IMR-90 (cell line): ENCODE measurements around the gene KIF21A. TPM values are rescaled to one million over a fixed set of nuclear protein-coding genes. Genes with fewer than 3 reads are reported as not detected.
"Not testable (repeated sequence)": the region's sequence is repeated elsewhere in the genome, so short reads cannot be mapped to it uniquely, and the experiment has no call there.

ENCODE experiments used
- ATAC-seq: fragments of 200-7000 bp; cut with Tn5 transposase; 2 replicates; pipeline ENCODE4 v1.9.1; 2020; ENCODE audit warnings: low read depth, mild to moderate bottlenecking, moderate library complexity
- BruUV-seq: library from RNA; stranded (reverse); fragments of 400-500 nt; replicated peaks from 2 replicates; lab custom pipeline; 2021; lab: Mats Ljungman, UMichigan
- CTCF ChIA-PET: fragments of 300-600 bp; formaldehyde crosslinking; extraction: SDS; loops from one replicate; lab custom pipeline; 2021; ENCODE audit warnings: antibody characterized with exemption; lab: Yijun Ruan, JAX
- POLR2A ChIA-PET: fragments of 300-600 bp; sonication (Branson Sonifier 250); formaldehyde crosslinking; loops from one replicate; lab custom pipeline; 2022; ENCODE audit warnings: antibody characterized with exemption; ENCODE audit not compliant: unreplicated experiment; lab: Charles Lee
- DNase-seq: peaks from one replicate; pipeline ENCODE4 v3.0.0; 2013
- H2AFZ ChIP-seq: replicated peaks from 2 replicates; pipeline ENCODE3; 2013; ENCODE audit warnings: low read length, mild to moderate bottlenecking; ENCODE audit not compliant: poor library complexity
- H2AK5ac ChIP-seq: 2 replicates; pipeline ENCODE4 v1.6.1; 2013; ENCODE audit warnings: low read depth, low read length, inconsistent platforms
- H2AK9ac ChIP-seq: replicated peaks from 2 replicates; pipeline ENCODE3; 2013; ENCODE audit warnings: mild to moderate bottlenecking, low read depth, low read length, moderate library complexity; ENCODE audit not compliant: poor library complexity
- H2BK120ac ChIP-seq: 2 replicates; pipeline ENCODE4 v1.6.1; 2013; ENCODE audit warnings: low read depth, low read length, inconsistent platforms
- H2BK15ac ChIP-seq: 3 replicates; pipeline ENCODE4 v1.6.1; 2013; ENCODE audit warnings: low read depth, low read length, inconsistent platforms
- H2BK20ac ChIP-seq: 2 replicates; pipeline ENCODE4 v1.6.1; 2013; ENCODE audit warnings: low read depth, mild to moderate bottlenecking, inconsistent platforms, low read length, moderate library complexity
- H2BK5ac ChIP-seq: 2 replicates; pipeline ENCODE4 v1.6.1; 2013; ENCODE audit warnings: mild to moderate bottlenecking, low read depth, low read length, inconsistent platforms; ENCODE audit not compliant: poor library complexity, severe bottlenecking
- H3K14ac ChIP-seq: replicated peaks from 2 replicates; pipeline ENCODE4 v1.6.1; 2013; ENCODE audit warnings: low read depth, low read length, inconsistent platforms
- H3K18ac ChIP-seq: 2 replicates; pipeline ENCODE4 v1.6.1; 2013; ENCODE audit warnings: low read depth, low read length, control low read depth
- H3K23ac ChIP-seq: 2 replicates; pipeline ENCODE4 v1.6.1; 2013; ENCODE audit warnings: low read depth, low read length, inconsistent platforms
- H3K27ac ChIP-seq: 2 replicates; pipeline ENCODE4 v1.5.1; 2013; ENCODE audit warnings: mild to moderate bottlenecking, control low read depth, low read length; ENCODE audit not compliant: insufficient read depth
- H3K27me3 ChIP-seq: 2 replicates; pipeline ENCODE4 v1.6.1; 2013; ENCODE audit warnings: low read length; ENCODE audit not compliant: control insufficient read depth, insufficient read depth
- H3K36me3 ChIP-seq: 2 replicates; pipeline ENCODE4 v1.6.1; 2013; ENCODE audit warnings: low read length, mixed read lengths; ENCODE audit not compliant: control insufficient read depth, insufficient read depth
- H3K4ac ChIP-seq: 2 replicates; pipeline ENCODE4 v1.6.1; 2013; ENCODE audit warnings: low read depth, low read length, inconsistent platforms
- H3K4me1 ChIP-seq: 2 replicates; pipeline ENCODE4 v1.6.1; 2013; ENCODE audit warnings: low read length, mixed read lengths; ENCODE audit not compliant: control insufficient read depth, insufficient read depth
- H3K4me2 ChIP-seq: 2 replicates; pipeline ENCODE4 v1.6.1; 2013; ENCODE audit warnings: low read depth, mild to moderate bottlenecking, control low read depth, low read length, moderate library complexity
- H3K4me3 ChIP-seq: 2 replicates; pipeline ENCODE4 v1.5.1; 2013; ENCODE audit warnings: low read depth, mild to moderate bottlenecking, control low read depth, low read length, moderate library complexity; ENCODE audit not compliant: insufficient read depth
- H3K56ac ChIP-seq: 2 replicates; pipeline ENCODE4 v1.6.1; 2013; ENCODE audit warnings: low read length, inconsistent platforms; ENCODE audit not compliant: insufficient read depth; ENCODE audit errors: extremely low read depth
- H3K79me1 ChIP-seq, 2 experiments: 2 replicates each; pipeline ENCODE4 v1.6.1; 2013; ENCODE audit warnings: low read length in 2 of 2, inconsistent platforms in 1 of 2, low read depth in 1 of 2
- H3K9ac ChIP-seq: 2 replicates; pipeline ENCODE4 v1.6.1; 2013; ENCODE audit warnings: low read depth, low read length, control low read depth
- H3K9me1 ChIP-seq: 2 replicates; pipeline ENCODE4 v1.6.1; 2013; ENCODE audit warnings: low read length, inconsistent platforms; ENCODE audit not compliant: insufficient read depth
- H3K9me3 ChIP-seq: 2 replicates; pipeline ENCODE4 v1.6.1; 2013; ENCODE audit warnings: low read length; ENCODE audit not compliant: control insufficient read depth, insufficient read depth
- H4K20me1 ChIP-seq: 2 replicates; pipeline ENCODE4 v1.6.1; 2013; ENCODE audit warnings: low read length, inconsistent platforms; ENCODE audit not compliant: insufficient read depth
- H4K5ac ChIP-seq: 2 replicates; pipeline ENCODE4 v1.6.1; 2013; ENCODE audit warnings: mild to moderate bottlenecking, low read depth, low read length, control low read depth
- H4K8ac ChIP-seq, 2 experiments: 2 replicates each; pipeline ENCODE4 v1.6.1; 2013; ENCODE audit warnings: low read depth in 2 of 2, low read length in 2 of 2, control low read depth in 1 of 2, inconsistent platforms in 1 of 2
- H4K91ac ChIP-seq: 2 replicates; pipeline ENCODE4 v1.6.1; 2013; ENCODE audit warnings: low read depth, low read length, inconsistent platforms; ENCODE audit not compliant: insufficient read depth
- BHLHE40 ChIP-seq: fragments of 150-350 bp; IDR thresholded peaks from 2 replicates; pipeline ENCODE4 v1.6.1; 2016; ENCODE audit warnings: mild to moderate bottlenecking, low read depth, low read length
- CEBPB ChIP-seq: IDR thresholded peaks from 2 replicates; pipeline ENCODE4 v1.6.1; 2012; ENCODE audit warnings: low read depth, low read length, improper control_type of control experiment
- CHD1 ChIP-seq: IDR thresholded peaks from 2 replicates; pipeline ENCODE4 v1.6.1; 2012; ENCODE audit warnings: low read depth, low read length, improper control_type of control experiment
- FOS ChIP-seq: fragments of 150-350 bp; IDR thresholded peaks from 2 replicates; pipeline ENCODE4 v1.6.1; 2016; ENCODE audit warnings: low read depth, low read length
- MAFK ChIP-seq: IDR thresholded peaks from 2 replicates; pipeline ENCODE4 v1.6.1; 2012; ENCODE audit warnings: low read depth, low read length, improper control_type of control experiment
- MXI1 ChIP-seq: IDR thresholded peaks from 2 replicates; pipeline ENCODE4 v1.6.1; 2012; ENCODE audit warnings: low read depth, mild to moderate bottlenecking, low read length, moderate library complexity, borderline replicate concordance
- NFE2L2 ChIP-seq: fragments of 150-350 bp; IDR thresholded peaks from 2 replicates; pipeline ENCODE4 v1.6.1; 2016; ENCODE audit warnings: low read depth, mild to moderate bottlenecking, low read length
- POLR2A ChIP-seq: IDR thresholded peaks from 2 replicates; pipeline ENCODE4 v1.6.1; 2012; ENCODE audit warnings: mild to moderate bottlenecking, low read depth, low read length
- RAD21 ChIP-seq: IDR thresholded peaks from 2 replicates; pipeline ENCODE4 v1.6.1; 2012; ENCODE audit warnings: low read length, improper control_type of control experiment
- RFX5 ChIP-seq: IDR thresholded peaks from 2 replicates; pipeline ENCODE4 v1.8.0; 2012; ENCODE audit warnings: low read depth, mild to moderate bottlenecking, low read length, moderate library complexity
- WGBS, 2 experiments: methylation state at CpG; one replicate each; pipeline versions ENCODE4 v1.1.5 to v1.1.7; 2013; ENCODE audit warnings: missing lambda C conversion rate in 2 of 2; ENCODE audit not compliant: insufficient read length in 1 of 2; ENCODE audit errors: extremely low coverage in 2 of 2; 5-methylcytosine and 5-hydroxymethylcytosine counted together
- dilution Hi-C: fragments of 300-500 bp; cut with HindIII; formaldehyde crosslinking; loops from one replicate; pipeline ENCODE4 v1.14.3; 2018; ENCODE audit warnings: low sequenced_read_pairs; ENCODE audit not compliant: unreplicated experiment
- in situ Hi-C: fragments of 300-500 bp; cut with MboI; formaldehyde crosslinking; loops from 3 replicates; pipeline ENCODE4 v1.14.3; 2019; ENCODE audit warnings: low sequenced_read_pairs, inconsistent platforms, mixed read lengths
- intact Hi-C: fragments of 100-400 bp; cut with micrococcal nuclease; formaldehyde crosslinking; loops from 2 replicates; pipeline ENCODE4 v1.10.0; 2022
- polyA plus RNA-seq, 3 experiments: library from polyadenylated mRNA; depleted of rRNA; stranded (reverse); fragments of >200 nt; gene quantifications; 2 replicates each; pipeline ENCODE4 v1.2.3, GENCODE V29; 2012; ENCODE audit warnings: low replicate concordance in 1 of 3
- total RNA-seq: library from RNA; depleted of rRNA; stranded (reverse); fragments of >200 nt; gene quantifications from 2 replicates; pipeline ENCODE4 v1.2.3, GENCODE V29; 2012
- TF ChIP-seq, protein P1 (sequence below): fragments of 150-350 bp; IDR thresholded peaks from 2 replicates; pipeline ENCODE4 v1.6.1; 2016; ENCODE audit warnings: low read depth, mild to moderate bottlenecking, low read length, moderate library complexity, borderline replicate concordance

KIF21A gene
- total and polyA plus RNA-seq, 2 of the 4 experiments (the other 2 are of a cell fraction), result 0.38 to 1.1 TPM

DNA sequence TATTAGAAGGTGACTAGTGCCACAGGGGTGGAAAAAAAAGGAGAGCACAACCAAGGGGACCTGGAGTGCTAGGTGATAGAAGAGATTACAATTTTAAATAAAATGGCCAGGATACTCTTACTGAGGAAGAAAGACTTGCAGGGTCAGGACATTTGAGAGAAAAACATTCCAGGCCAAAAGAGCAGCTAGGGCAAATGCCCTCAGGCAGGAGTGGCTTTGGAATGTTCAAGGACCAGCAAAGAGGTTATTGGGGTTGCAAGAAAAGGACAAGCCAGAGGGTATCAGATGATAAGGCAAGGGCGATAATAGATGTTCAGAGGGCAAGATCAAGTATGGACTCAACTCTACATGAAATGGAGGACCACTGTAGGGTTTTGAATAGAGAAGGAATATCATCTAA, 146.4 kb downstream of the KIF21A start:
- no peak overlapping the region for H3K4me3 ChIP-seq
- H2AK5ac ChIP-seq, result no peak overlapping the region
- intact Hi-C loops, result no loop called here
- no peak overlapping the region for H3K9ac ChIP-seq
- ChIA-PET CTCF (no interaction called here), POLR2A (no interaction called here)
- H3K4me2 ChIP-seq, result no peak overlapping the region
- no peak overlapping the region for H4K91ac ChIP-seq
- no CpG with 5 or more reads among the region's 1 CpG for WGBS, 2 experiments
- H3K36me3 ChIP-seq, result no peaks in the 10 kb centered on the region
- no peak overlapping the region for H2BK20ac ChIP-seq
- no peak overlapping the region for H3K18ac ChIP-seq
- H2AFZ ChIP-seq, result no peak overlapping the region
- no peak overlapping the region for H3K56ac ChIP-seq
- H2BK120ac ChIP-seq, result no peak overlapping the region
- in situ Hi-C loops, result no loop called here
- DNase-seq (no peak), ATAC-seq (no peak)
- no peak overlapping the region for H4K5ac ChIP-seq
- no TSS peak for BruUV-seq
- H3K4ac ChIP-seq, result no peak overlapping the region
- H2AK9ac ChIP-seq, result no peak overlapping the region
- no peaks in the 10 kb centered on the region for H3K4me1 ChIP-seq
- dilution Hi-C loops, result no loop called here
- H3K14ac ChIP-seq, result no peak overlapping the region
- H4K20me1 ChIP-seq, result no peaks in the 10 kb centered on the region
- no peak overlapping the region for H4K8ac ChIP-seq
- H2BK5ac ChIP-seq, result no peak overlapping the region
- TF ChIP-seq MAFK (no peak), RAD21 (no peak), FOS (no peak), RFX5 (no peak), BHLHE40 (no peak), MXI1 (no peak), CEBPB (no peak), NFE2L2 (no peak), CHD1 (no peak), POLR2A (no peak)
- TF ChIP-seq, protein P1, sequence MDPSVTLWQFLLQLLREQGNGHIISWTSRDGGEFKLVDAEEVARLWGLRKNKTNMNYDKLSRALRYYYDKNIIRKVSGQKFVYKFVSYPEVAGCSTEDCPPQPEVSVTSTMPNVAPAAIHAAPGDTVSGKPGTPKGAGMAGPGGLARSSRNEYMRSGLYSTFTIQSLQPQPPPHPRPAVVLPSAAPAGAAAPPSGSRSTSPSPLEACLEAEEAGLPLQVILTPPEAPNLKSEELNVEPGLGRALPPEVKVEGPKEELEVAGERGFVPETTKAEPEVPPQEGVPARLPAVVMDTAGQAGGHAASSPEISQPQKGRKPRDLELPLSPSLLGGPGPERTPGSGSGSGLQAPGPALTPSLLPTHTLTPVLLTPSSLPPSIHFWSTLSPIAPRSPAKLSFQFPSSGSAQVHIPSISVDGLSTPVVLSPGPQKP, result no peak
- no peaks in the 10 kb centered on the region for H3K79me1 ChIP-seq
- H3K9me1 ChIP-seq, result no peaks in the 10 kb centered on the region
- H2BK15ac ChIP-seq, result no peak overlapping the region
- H3K27ac ChIP-seq, result no peak overlapping the region
- no peak overlapping the region for H3K23ac ChIP-seq
- H3K27me3 ChIP-seq, result no peaks in the 10 kb centered on the region
- no peaks in the 10 kb centered on the region for H3K9me3 ChIP-seq

DNA sequence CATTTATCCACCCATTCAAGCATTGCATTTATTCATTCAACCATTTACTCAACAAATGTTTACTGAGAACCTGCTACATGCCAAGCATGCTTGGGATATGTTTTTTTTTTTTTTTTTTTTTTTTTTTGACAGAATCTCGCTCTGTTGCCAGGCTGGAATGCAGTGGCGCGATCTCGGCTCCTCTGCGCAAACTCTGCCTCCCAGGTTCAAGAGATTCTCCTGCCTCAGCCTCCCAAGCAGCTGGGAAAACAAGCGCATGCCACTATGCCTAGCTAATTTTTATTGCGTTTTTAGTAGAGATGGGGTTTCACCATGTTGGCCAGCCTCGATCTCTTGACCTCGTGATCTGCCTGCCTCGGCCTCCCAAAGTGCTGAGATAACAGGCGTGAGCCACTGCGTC, 147.3 kb downstream of the KIF21A start:
- H4K20me1 ChIP-seq, H2AFZ ChIP-seq, in situ Hi-C loops, dilution Hi-C loops, H3K9me1 ChIP-seq, H3K36me3 ChIP-seq, CTCF ChIA-PET, ATAC-seq, H2BK20ac ChIP-seq, H3K14ac ChIP-seq, H4K8ac ChIP-seq, H2AK5ac ChIP-seq, H4K5ac ChIP-seq, H4K91ac ChIP-seq, H3K9me3 ChIP-seq, H3K4me1 ChIP-seq, H3K27me3 ChIP-seq, H2AK9ac ChIP-seq, H3K4me2 ChIP-seq, H3K4ac ChIP-seq, intact Hi-C loops, H2BK120ac ChIP-seq, H3K4me3 ChIP-seq, H2BK5ac ChIP-seq, H3K18ac ChIP-seq, H3K27ac ChIP-seq, H3K23ac ChIP-seq, DNase-seq, H3K79me1 ChIP-seq, H3K56ac ChIP-seq, BruUV-seq, H2BK15ac ChIP-seq, H3K9ac ChIP-seq, POLR2A ChIA-PET: not testable (repeated sequence)
- 81% methylated on average over 3 of the region's 12 CpGs; no CpG with 5 or more reads in 1 of the 2 experiments for WGBS, 2 experiments
